ENCODE results near the gene TTC6. TPM values are rescaled to one million over a fixed set of nuclear protein-coding genes. Genes with fewer than 3 reads are reported as not detected.

TTC6 gene
- total and polyA plus RNA-seq, 10 of the 15 experiments (the other 5 are each of a cell fraction or from before 2014, with no cell fraction given): not detected

- H4K20me1 ChIP-seq (ENCODE audit: control insufficient read depth, insufficient read depth): no peaks in the 10 kb centered on the region
- POLR2A ChIA-PET: no interaction called here
- 54% methylated on average over 47 of the region's 63 CpGs for WGBS (ENCODE audit: insufficient coverage, insufficient replicate concordance, low lambda C conversion rate, missing lambda C conversion rate)
- CTCF ChIA-PET: no interaction called here
- no peaks in the 10 kb centered on the region for H3K4me1 ChIP-seq (ENCODE audit: control insufficient read depth, insufficient read depth, low read length)
- no peaks in the 10 kb centered on the region; the same call in 2 of the 3 replicates for H3K9me3 ChIP-seq (replicated peaks; ENCODE audit: control insufficient read depth, insufficient read depth, low read length)
- RAD21 ChIA-PET (ENCODE audit: unreplicated experiment): no interaction called here
- H3K36me3 ChIP-seq (ENCODE audit: control insufficient read depth in 2 of 2, insufficient read depth in 2 of 2, low read length in 1 of 2): no peaks in the 10 kb centered on the region
- in situ Hi-C loops (cut with MboI): no loop called here
- TF ChIP-seq MEF2B (IDR thresholded peaks at IDR 0.05; ENCODE audit: partially characterized antibody, poor library complexity, severe bottlenecking) (no peak), POLR2AphosphoS2 (IDR thresholded peaks at IDR 0.05; ENCODE audit: low read depth, low read length) (no peak), NR2C2 (IDR thresholded peaks at IDR 0.05; ENCODE audit: borderline replicate concordance, control insufficient read depth, insufficient read length, low read depth) (no peak), LARP7 (IDR thresholded peaks at IDR 0.05) (no peak), CHD4 (IDR thresholded peaks at IDR 0.05) (no peak), ATF2 (IDR thresholded peaks at IDR 0.05; ENCODE audit: low read length) (no peak)
- H3K79me2 ChIP-seq (ENCODE audit: control insufficient read depth, insufficient read depth, low read length): no peaks in the 10 kb centered on the region
- H3K4me3 ChIP-seq: no peak overlapping the region
- DNase-seq (ENCODE audit: low read depth, low spot score) (no peak), FAIRE-seq (no peak), ATAC-seq (no peak)
- SMC1A ChIA-PET (ENCODE audit: uncharacterized antibody, unreplicated experiment): no interaction called here
- no peak overlapping the region for H3K4me2 ChIP-seq (ENCODE audit: control insufficient read depth, insufficient read depth)
- no TSS peak for BruUV-seq (replicated peaks)
- H3K27me3 ChIP-seq (replicated peaks in 1 of 2; ENCODE audit: control insufficient read depth in 2 of 2, insufficient read depth in 2 of 2, low read length in 1 of 2): no peaks in the 10 kb centered on the region; a peak in 1 of 4 replicates
- no peak overlapping the region for H2AFZ ChIP-seq (ENCODE audit: control insufficient read depth, low read depth, low read length)
- intact Hi-C loops (cut with micrococcal nuclease; ENCODE audit: unreplicated experiment): no loop called here
- H3K27ac ChIP-seq (ENCODE audit: control insufficient read depth, insufficient read depth): no peak overlapping the region
- no peak overlapping the region for H3K9ac ChIP-seq (ENCODE audit: control insufficient read depth, insufficient read depth, low read length)
These were observed 7.4 kb upstream of the TTC6 start for GRCh38 chr14:37587881-37588666.

GRCh38 chr14:37588667-37588955, 6.8 kb upstream of the TTC6 start:
- H3K79me2 ChIP-seq (ENCODE audit: control insufficient read depth, insufficient read depth, low read length): no peaks in the 10 kb centered on the region
- no peaks in the 10 kb centered on the region for H4K20me1 ChIP-seq (ENCODE audit: control insufficient read depth, insufficient read depth)
- no peaks in the 10 kb centered on the region for H3K4me1 ChIP-seq (ENCODE audit: control insufficient read depth, insufficient read depth, low read length)
- ATAC-seq (no peak), DNase-seq (ENCODE audit: low read depth, low spot score) (no peak), FAIRE-seq (no peak)
- SMC1A ChIA-PET (ENCODE audit: uncharacterized antibody, unreplicated experiment): no interaction called here
- H3K36me3 ChIP-seq (ENCODE audit: control insufficient read depth in 2 of 2, insufficient read depth in 2 of 2, low read length in 1 of 2): no peaks in the 10 kb centered on the region
- no peak overlapping the region for H3K4me3 ChIP-seq
- H3K27me3 ChIP-seq (replicated peaks in 1 of 2; ENCODE audit: control insufficient read depth in 2 of 2, insufficient read depth in 2 of 2, low read length in 1 of 2): no peaks in the 10 kb centered on the region; a peak in 1 of 4 replicates
- 6% methylated on average over 6 of the region's 6 CpGs for WGBS (ENCODE audit: insufficient coverage, insufficient replicate concordance, low lambda C conversion rate, missing lambda C conversion rate)
- H2AFZ ChIP-seq (ENCODE audit: control insufficient read depth, low read depth, low read length): no peak overlapping the region
- no peak overlapping the region for H3K27ac ChIP-seq (ENCODE audit: control insufficient read depth, insufficient read depth)
- RAD21 ChIA-PET (ENCODE audit: unreplicated experiment): no interaction called here
- no peak overlapping the region for H3K9ac ChIP-seq (ENCODE audit: control insufficient read depth, insufficient read depth, low read length)
- CTCF ChIA-PET: no interaction called here
- intact Hi-C loops (cut with micrococcal nuclease; ENCODE audit: unreplicated experiment): no loop called here
- in situ Hi-C loops (cut with MboI): no loop called here
- POLR2A ChIA-PET: no interaction called here
- H3K9me3 ChIP-seq (replicated peaks; ENCODE audit: control insufficient read depth, insufficient read depth, low read length): no peaks in the 10 kb centered on the region; the same call in 2 of the 3 replicates
- BruUV-seq (replicated peaks): no TSS peak
- H3K4me2 ChIP-seq (ENCODE audit: control insufficient read depth, insufficient read depth): no peak overlapping the region
- no peak for TF ChIP-seq SKIL (IDR thresholded peaks at IDR 0.05; ENCODE audit: low read depth, poor library complexity, severe bottlenecking)
- TF ChIP-seq RBBP5 (conservative IDR thresholded peaks at IDR 0.05): no peak
- no peak for TF ChIP-seq PBX3 (IDR thresholded peaks at IDR 0.05; ENCODE audit: insufficient replicate concordance, low read depth, low read length)
- TF ChIP-seq IRF4 (IDR thresholded peaks at IDR 0.05; ENCODE audit: low read depth, low read length): no peak
- TF ChIP-seq NR2C1 (IDR thresholded peaks at IDR 0.05): no peak
- TF ChIP-seq RB1 (IDR thresholded peaks at IDR 0.05; ENCODE audit: borderline replicate concordance): no peak

Data from GM12878 (cell line).